Measurements from ENCODE around the gene FUBP1. TPM values are rescaled to one million over a fixed set of nuclear protein-coding genes. Genes with fewer than 3 reads are reported as not detected.

The FUBP1 gene
- total RNA-seq, 1 donor from 2014 or later, result 128 TPM

Other genes starting within 250 kb of the FUBP1 start
- gene USP33, start 219.2 kb downstream of the FUBP1 start, total RNA-seq, result 41.6 and 46.4 TPM in 2 replicates
- 17.7 and 18.7 TPM in 2 replicates for gene MIGA1, start 199.4 kb downstream of the FUBP1 start, total RNA-seq
- gene NEXN, start 90.4 kb downstream of the FUBP1 start, total RNA-seq, result 37.5 and 39.4 TPM in 2 replicates
- 57.9 and 58.6 TPM in 2 replicates for gene DNAJB4, start 25.9 kb upstream of the FUBP1 start, total RNA-seq
- gene GIPC2, start 66.9 kb upstream of the FUBP1 start, total RNA-seq, result not detected in 2 replicates